ENCODE measurements around the gene CTIF.

The CTIF gene

GRCh38 chr18:48835745-48836170 is 296.9 kb downstream of the CTIF start:
- DNase-seq (ENCODE audit: low read depth): no peak

GRCh38 chr18:48836231-48836805 is 297.5 kb downstream of the CTIF start:
- DNase-seq (ENCODE audit: low read depth): no peak

GRCh38 chr18:48836806-48837615 is 298.2 kb downstream of the CTIF start:
- no peak for DNase-seq (ENCODE audit: low read depth)

GRCh38 chr18:48837676-48838075 is 298.8 kb downstream of the CTIF start:
- no peak for DNase-seq (ENCODE audit: low read depth)

- no peak for DNase-seq (ENCODE audit: low read depth)
Observed at GRCh38 chr18:48838166-48838775, 299.4 kb downstream of the CTIF start.

GRCh38 chr18:48838921-48839818 is 300.3 kb downstream of the CTIF start:
- DNase-seq (ENCODE audit: low read depth): peak; percentile 96

GRCh38 chr18:48839819-48840490 is 301.1 kb downstream of the CTIF start:
- DNase-seq (ENCODE audit: low read depth): no peak

GRCh38 chr18:48840491-48840877 is 301.7 kb downstream of the CTIF start:
- DNase-seq (ENCODE audit: low read depth): no peak

- peak; percentile 67 for DNase-seq (ENCODE audit: low read depth)
Observed at GRCh38 chr18:48841381-48842258, 302.8 kb downstream of the CTIF start.

- no peak for DNase-seq (ENCODE audit: low read depth)
Observed at GRCh38 chr18:48842259-48843061, 303.6 kb downstream of the CTIF start.

GRCh38 chr18:48843162-48843561 is 304.3 kb downstream of the CTIF start:
- no peak for DNase-seq (ENCODE audit: low read depth)

- DNase-seq (ENCODE audit: low read depth): no peak
Observed at GRCh38 chr18:48843596-48843995, 304.8 kb downstream of the CTIF start.

- DNase-seq (ENCODE audit: low read depth): no peak
Observed at GRCh38 chr18:48844271-48844670, 305.4 kb downstream of the CTIF start.

- no peak for DNase-seq (ENCODE audit: low read depth)
Observed at GRCh38 chr18:48845174-48845573, 306.3 kb downstream of the CTIF start.

- no peak for DNase-seq (ENCODE audit: low read depth)
Observed at GRCh38 chr18:48846423-48846932, 307.6 kb downstream of the CTIF start.

GRCh38 chr18:48847807-48848486 is 309.1 kb downstream of the CTIF start:
- no peak for DNase-seq (ENCODE audit: low read depth)

GRCh38 chr18:48848641-48849143 is 309.9 kb downstream of the CTIF start:
- no peak for DNase-seq (ENCODE audit: low read depth)

GRCh38 chr18:48850822-48851598 is 312.2 kb downstream of the CTIF start:
- no peak for DNase-seq (ENCODE audit: low read depth)

Measured in EH (cell line).